ENCODE results near the gene PARS2.

Gene PARS2

GRCh38 chr1:54738244-54738643, 26.1 kb downstream of the PARS2 start:
- no peak for DNase-seq (ENCODE audit: low read depth in 2 of 2, low spot score in 1 of 2)

- no peak for DNase-seq (ENCODE audit: low read depth in 2 of 2, low spot score in 1 of 2)
Observed at GRCh38 chr1:54736685-54737084, 27.6 kb downstream of the PARS2 start.

- DNase-seq (ENCODE audit: low read depth in 2 of 2, low spot score in 1 of 2) = no peak
Observed at GRCh38 chr1:54728027-54728426, 36.3 kb downstream of the PARS2 start.

GRCh38 chr1:54724771-54725170, 39.6 kb downstream of the PARS2 start:
- DNase-seq (ENCODE audit: low read depth in 2 of 2, low spot score in 1 of 2) = no peak

- DNase-seq (ENCODE audit: low read depth in 2 of 2, low spot score in 1 of 2) = no peak
Observed at GRCh38 chr1:54723985-54724384, 40.3 kb downstream of the PARS2 start.

GRCh38 chr1:54721719-54722118, 42.6 kb downstream of the PARS2 start:
- DNase-seq (ENCODE audit: low read depth in 2 of 2, low spot score in 1 of 2) = no peak

GRCh38 chr1:54716299-54717047, 47.9 kb downstream of the PARS2 start:
- DNase-seq (ENCODE audit: low read depth in 2 of 2, low spot score in 1 of 2) = no peak

GRCh38 chr1:54715493-54716298, 48.6 kb downstream of the PARS2 start, which contains the start of gene TTC4:
TSS of gene TTC4 (plus strand) at chr1:54715861. CDS start at chr1:54715909, 48 bp downstream.
- DNase-seq (ENCODE audit: low read depth in 2 of 2, low spot score in 1 of 2) = peak; percentile 65 to 69

- no peak for DNase-seq (ENCODE audit: low read depth in 2 of 2, low spot score in 1 of 2)
Observed at GRCh38 chr1:54714881-54715492, 49.3 kb downstream of the PARS2 start.

- DNase-seq (ENCODE audit: low read depth in 2 of 2, low spot score in 1 of 2) = no peak
Observed at GRCh38 chr1:54711536-54711935, 52.8 kb downstream of the PARS2 start.

- DNase-seq (ENCODE audit: low read depth in 2 of 2, low spot score in 1 of 2) = no peak
Observed at GRCh38 chr1:54710841-54711240, 53.5 kb downstream of the PARS2 start.

- no peak for DNase-seq (ENCODE audit: low read depth in 2 of 2, low spot score in 1 of 2)
Observed at GRCh38 chr1:54710434-54710833, 53.9 kb downstream of the PARS2 start.

GRCh38 chr1:54709547-54710292, 54.6 kb downstream of the PARS2 start:
- no peak for DNase-seq (ENCODE audit: low read depth in 2 of 2, low spot score in 1 of 2)

GRCh38 chr1:54708385-54708784, 55.9 kb downstream of the PARS2 start:
- DNase-seq (ENCODE audit: low read depth in 2 of 2, low spot score in 1 of 2) = no peak
